GM19455 (cell line): Measurements from ENCODE around the gene ASPSCR1.

Source experiments
- ATAC-seq: cut with Tn5 transposase; IDR thresholded peaks from one replicate; pipeline ENCODE4 v1.9.1; 2021; ENCODE audit not compliant: unreplicated experiment

The ASPSCR1 gene

DNA sequence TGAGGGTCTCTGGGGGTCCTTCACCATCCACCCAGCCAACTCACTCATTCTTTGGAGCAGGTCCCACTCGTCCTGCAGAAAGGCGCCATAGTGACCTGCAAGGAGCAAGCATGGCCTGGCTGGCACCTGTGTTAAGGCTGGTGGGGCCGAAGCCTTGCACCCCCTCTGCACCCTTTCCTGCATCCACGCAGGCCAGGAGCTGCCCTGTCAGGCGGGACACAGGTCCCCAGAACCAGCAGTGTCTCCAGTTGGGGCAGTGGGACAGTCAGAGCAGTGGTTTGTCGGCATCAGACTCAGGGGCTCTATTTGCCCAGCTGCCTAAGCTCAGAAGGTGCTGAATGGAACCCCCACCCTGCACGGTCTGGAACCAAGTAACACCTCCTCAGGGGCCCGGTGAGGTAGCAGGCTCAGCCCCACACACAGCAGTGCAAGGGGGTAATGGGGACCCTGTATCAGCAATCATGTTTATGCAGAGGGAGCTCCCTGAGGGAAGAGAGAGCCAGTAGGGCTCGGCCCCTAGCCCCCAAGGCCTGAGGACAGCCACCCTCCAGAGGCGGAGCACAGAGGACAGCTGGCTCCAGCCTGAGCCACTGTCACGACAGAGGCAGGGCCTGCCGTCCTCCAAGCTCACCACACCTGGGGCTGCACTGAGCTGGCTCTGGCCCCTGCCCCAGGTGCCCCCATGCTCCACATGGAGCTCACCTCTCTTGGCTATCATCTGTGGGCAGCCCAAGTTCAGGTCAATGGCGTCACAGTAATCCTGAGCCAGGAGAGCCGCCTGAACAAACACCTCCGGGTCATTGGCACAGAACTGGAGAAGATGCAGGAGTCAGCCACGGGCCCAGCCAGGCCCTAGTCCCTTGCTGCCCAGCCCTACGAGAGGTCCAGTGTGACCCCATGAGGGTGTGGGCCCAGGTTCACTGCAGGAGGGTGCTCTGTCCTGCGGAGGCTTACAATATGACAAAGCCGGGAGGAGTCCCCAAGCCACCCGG lies 86.3 kb downstream of the ASPSCR1 start:
- no peak for ATAC-seq

DNA sequence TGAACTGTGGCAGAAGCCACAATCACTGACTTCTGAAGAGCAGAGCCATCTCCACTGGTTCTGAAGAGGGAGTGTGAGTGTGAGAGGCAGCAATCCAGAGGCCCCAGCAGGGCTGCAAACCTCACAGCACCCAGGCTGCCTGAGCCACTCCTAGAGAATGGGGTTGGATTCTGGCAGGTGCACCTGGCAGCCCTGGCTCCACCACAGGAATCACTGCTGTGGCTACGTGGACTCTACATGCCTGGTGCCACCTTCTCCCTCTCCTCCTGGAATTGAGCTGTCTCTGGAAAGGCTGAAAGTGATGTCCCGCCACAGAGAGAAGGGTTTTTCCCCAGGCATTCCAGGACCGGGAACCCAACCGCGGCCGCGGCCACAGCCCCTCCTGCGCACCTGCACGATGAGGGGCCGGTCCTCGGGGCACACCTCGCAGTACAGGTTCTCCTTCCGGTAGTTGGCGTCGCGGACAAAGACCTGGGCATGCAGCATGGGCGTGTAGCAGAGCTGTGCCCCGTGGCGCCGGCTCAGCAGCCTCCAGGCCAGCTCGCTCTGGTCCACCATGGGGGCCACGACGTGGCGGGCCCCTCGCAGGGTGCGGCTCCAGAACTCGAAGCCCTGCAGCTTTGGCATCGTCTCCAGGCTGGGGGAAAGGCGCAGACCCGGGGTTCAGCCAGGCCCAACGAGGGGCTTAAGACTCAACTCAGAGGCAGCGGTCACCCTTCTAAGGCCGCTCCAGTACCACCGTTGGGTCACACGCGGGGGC lies 87.2 kb downstream of the ASPSCR1 start:
- no peak for ATAC-seq

DNA sequence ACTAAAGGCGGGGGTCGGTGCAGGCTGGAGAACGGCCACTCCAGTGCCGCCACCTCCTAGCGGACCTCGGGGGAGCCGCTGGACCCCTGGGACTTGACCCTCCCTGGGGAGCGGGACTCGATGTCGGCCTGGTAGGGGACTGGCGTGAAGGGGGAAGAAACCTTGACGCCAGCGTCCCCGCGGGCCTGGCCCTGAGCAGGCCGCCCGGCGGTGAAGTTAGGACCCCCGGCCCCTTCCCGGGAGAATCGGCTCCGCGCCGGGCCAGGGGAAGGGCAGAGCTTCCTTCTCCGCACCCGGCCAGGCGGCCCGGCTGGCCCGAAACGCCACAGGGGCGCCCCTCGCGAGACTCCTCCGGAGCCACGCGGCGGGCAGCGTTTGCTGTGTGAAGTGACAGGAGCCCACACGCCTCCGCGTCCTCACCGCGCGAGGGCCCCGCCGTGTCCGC lies 87.8 kb downstream of the ASPSCR1 start:
- ATAC-seq = no peak

DNA sequence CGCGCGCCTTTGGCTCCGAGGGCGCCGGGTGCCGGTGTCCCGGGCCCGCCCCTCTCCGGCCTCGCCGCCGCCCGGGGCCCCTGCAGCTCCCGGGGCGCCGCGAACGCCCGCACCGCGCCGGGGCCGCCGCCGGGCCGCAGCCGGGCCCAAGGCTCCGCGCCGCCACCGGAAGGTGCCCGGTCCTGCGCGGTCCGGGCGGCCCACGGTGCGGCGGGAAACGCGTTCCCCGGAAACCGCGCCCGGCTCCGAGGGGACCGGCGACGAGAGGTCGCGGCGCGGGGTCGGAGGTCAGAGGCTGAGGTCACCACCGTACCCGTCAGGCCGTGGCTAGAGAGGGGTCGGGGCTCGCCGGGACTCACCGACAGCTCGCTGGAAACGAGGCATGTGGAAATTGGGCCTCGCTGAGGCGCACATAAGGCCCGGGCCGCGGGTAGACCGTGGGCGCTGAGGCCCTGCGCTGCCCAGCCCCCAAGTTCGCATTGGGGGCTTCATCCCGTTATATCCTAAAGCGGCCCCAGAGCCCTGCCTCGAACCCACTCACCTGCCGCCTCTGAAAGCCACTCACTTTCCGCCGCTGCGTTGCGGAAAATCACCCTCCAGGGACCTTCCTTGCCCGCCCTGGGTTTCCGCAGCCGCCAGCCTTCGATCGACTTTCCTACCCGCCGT lies 88.3 kb downstream of the ASPSCR1 start, which contains the start of gene DUS1L:
TSS of gene DUS1L (minus strand) at position 167 of the 666 bp plus-strand sequence. CDS start 745 bp downstream, outside the sequence.
- no peak for ATAC-seq
